Activated CD4-positive, alpha-beta T cell treated with anti-CD3 and anti-CD28 coated beads for 48 hours (primary cell): ENCODE measurements around the gene CD99L2.

Experiments
- DNase-seq: peaks from one replicate; pipeline ENCODE4 v3.0.0-alpha.2; 2020

Gene CD99L2

GRCh38 chrX:150777328-150777992 lies 121.0 kb downstream of the CD99L2 start:
- no peak for DNase-seq

GRCh38 chrX:150775569-150776350 lies 122.7 kb downstream of the CD99L2 start:
- DNase-seq: no peak

- DNase-seq: no peak
These were observed 123.5 kb downstream of the CD99L2 start for GRCh38 chrX:150774798-150775568.

DNA sequence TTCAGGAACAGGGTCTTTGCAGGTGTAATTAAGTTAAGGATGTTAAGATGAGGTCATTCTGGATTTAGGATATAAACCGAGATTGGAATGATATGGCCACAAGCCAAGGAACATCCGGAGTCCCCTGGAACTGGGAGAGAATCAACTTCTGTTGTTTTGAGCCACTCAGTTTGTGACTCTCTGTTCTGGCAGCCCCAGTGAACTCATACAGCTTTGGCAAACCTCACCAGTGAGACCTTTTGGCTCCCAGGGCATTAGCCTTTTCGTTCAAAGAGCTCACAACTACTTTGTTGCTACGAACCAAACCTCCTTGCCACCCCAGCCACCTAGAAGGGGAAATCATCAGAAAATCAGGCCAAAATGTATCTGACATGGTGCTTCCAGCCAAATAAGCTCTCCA lies 124.8 kb downstream of the CD99L2 start:
- no peak for DNase-seq

DNA sequence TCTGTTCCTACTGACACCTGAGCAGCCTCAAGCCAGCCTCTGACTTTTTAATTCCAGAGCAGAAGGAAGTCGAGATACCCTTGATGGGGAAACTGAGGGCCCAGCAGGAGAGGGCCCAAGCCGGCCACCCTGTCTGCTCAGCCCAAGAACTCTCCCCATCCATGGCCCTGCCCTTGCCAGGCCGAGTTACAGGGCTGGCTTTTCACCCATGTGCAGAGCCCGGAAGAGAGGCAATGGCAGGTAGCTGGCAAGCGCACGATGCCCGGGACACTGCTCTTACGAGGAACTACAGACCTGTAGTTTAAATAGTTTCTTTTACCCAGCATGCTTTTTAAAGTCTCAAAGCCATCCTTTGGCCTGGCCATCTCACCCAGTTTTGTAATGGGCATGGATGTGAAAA lies 125.4 kb downstream of the CD99L2 start:
- DNase-seq: no peak

GRCh38 chrX:150772150-150772970 lies 126.1 kb downstream of the CD99L2 start:
- DNase-seq: peak; percentile 85

DNA sequence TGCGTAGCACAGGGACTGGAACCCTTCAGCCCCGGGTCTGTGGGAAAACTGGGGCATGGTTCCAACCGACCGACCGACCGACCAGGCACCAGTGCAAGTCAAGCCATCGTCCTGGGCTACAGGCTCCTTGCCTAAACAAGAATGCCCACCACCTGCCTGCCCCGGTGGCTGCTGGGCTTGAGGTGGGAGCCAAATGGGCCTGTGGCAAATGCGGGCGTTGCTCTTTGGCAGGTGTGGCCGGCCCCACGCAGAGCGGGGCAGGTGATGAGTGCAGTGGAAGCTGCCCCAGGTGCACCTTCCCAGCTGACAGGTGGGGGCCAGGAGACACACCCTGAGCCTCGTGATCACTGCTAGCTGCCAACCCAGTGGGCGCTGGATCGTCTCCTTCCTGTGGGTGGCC lies 127.4 kb downstream of the CD99L2 start:
- no peak for DNase-seq

DNA sequence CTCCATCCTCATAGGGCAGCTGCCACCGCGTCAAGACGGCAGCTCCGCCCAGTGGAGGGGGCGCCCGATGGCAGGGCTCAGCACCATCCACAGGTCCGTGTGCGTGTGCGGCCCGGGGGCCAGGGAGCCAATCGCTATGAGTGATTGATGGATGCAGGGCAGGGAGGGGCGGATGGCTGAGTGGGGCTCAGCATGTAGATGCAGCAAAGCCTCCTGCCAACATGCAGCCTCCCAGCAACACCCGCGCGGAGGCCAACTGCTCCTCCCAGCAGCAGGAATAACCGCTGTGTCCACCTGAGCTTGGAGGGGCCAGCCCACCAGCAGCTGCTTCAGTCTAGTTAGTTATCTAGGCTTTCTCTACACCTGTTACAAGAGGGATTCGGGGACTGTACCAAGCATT lies 127.8 kb downstream of the CD99L2 start:
- DNase-seq: no peak

- DNase-seq: no peak
These were observed 129.1 kb downstream of the CD99L2 start for GRCh38 chrX:150769408-150769807.

- no peak for DNase-seq
These were observed 129.8 kb downstream of the CD99L2 start for GRCh38 chrX:150768580-150769190.

DNA sequence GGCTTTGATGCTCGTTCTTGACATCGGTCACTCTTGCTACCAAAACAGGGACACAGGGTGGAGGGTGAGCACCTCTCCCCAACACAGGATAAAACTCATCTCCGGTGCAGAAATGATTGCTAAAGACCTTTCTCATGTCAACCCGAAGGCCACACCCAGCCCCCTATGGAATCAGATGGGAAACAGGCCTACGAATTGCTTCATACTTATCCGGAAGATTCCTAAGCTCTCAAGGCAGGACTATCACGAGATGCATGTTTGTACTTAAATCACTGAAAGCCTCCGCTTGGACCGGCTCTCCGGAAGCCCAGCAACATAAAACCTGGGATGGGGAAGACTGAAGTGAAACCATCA lies 130.4 kb downstream of the CD99L2 start:
- no peak for DNase-seq

DNA sequence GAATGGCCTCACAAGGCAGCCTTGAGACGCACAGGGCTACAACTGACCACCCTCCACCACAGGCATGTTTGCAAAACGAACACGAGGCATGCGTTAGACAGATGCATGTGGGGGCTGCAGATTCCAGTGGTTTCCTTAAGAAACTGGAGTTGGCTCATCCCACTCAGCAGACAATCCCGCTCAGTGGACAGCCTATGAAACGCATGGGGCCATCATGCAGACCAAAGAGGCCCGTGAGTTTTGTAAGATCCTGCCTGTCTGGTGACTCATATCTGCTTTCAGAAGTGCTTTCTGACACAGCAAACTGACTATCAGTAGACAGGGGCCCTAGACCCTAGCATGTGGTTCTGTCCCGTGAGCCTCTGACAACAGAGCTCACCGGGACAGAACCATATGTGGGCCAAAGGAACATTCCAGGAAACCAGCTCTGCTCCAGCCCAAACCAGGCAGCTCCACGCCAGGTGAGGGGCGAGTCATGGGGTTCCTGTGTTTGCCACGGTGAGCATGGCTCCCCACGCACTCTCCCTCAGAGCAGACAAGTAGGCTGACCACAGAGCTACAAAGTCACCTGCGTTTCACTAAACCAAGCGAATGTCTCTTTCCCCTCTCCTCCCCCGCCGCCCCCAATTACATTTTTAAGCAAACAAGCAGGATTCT lies 130.9 kb downstream of the CD99L2 start:
- DNase-seq: peak; percentile 24

- DNase-seq: no peak
These were observed 131.4 kb downstream of the CD99L2 start for GRCh38 chrX:150767045-150767395.

GRCh38 chrX:150766351-150767044 lies 132.0 kb downstream of the CD99L2 start:
- no peak for DNase-seq

- DNase-seq: no peak
These were observed 132.6 kb downstream of the CD99L2 start for GRCh38 chrX:150765782-150766350.

GRCh38 chrX:150765237-150765636 lies 133.2 kb downstream of the CD99L2 start:
- no peak for DNase-seq

DNA sequence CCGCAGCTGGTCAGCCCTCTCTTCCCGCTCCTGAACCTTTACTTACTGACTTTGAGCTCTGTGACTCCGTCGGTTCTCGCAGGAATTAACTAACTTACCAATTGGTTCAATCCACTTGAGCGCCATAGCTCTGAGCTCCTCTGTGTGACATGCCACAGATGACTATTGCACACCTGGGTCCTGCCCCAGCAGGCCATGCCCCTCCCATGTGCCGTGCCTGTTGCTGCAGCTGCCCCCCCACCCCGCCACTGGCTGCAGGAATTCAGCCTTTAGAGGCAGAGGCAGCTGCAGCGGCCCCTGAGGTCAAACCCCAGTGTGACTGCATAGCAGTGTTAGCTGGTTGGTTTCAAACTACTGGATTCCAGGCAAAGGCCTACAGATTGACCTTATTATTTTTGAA lies 134.7 kb downstream of the CD99L2 start:
- DNase-seq: no peak

- no peak for DNase-seq
These were observed 135.1 kb downstream of the CD99L2 start for GRCh38 chrX:150763303-150763797.

DNA sequence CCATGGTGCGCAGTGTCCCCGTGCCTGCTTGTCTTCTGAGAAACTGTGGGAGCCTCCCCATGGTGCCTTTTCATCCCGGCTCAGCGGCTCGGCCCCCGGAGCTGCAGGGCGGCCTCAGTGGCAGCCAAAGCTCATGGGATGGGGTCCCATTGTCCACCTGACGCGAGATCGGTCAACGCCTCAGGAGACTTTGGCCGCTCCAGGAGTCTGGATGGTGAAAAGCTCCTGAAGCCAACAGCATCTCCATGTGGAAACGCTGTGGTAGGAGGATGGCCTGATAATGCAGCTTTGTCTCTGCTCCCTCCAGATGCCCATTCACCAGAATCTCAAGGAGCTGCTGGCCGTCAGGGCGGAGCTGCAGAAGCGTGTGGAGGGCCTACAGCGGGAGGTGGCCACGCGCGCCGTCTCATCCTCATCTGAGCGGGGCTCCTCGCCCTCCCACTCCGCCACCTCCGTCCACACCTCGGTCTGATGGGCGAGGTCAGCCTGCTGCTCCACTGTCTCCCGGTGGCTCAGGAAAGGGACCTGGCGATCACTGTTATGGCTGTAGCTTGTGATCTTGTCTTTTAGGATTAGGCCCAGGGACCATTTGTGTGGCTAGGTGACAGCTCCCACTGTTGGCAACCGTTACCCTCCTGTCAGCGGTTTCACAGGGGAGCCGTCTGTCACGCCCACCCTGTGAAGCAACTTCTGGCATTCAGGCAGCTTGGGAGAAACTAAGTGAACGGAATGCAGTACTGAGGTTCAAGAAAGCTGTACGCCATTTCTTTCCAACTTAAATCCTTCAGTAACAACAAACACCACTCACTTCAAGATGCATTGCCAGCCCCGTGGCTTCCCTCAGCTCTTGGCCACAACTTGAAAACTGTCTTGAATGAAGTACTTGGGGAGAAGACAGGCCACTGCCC lies 136.0 kb downstream of the CD99L2 start:
- no peak for DNase-seq

GRCh38 chrX:150761819-150762216 lies 136.7 kb downstream of the CD99L2 start:
- DNase-seq: no peak
